OCI-LY7 (cell line): Measurements from ENCODE around the gene COX20. TPM values are rescaled to one million over a fixed set of nuclear protein-coding genes. Genes with fewer than 3 reads are reported as not detected.
A peak's percentile ranks its signal among the peaks of the same experiment; 100 is the strongest.

Experiments used
- BruUV-seq: library from RNA; stranded (reverse); fragments of 400-500 nt; replicated peaks from 2 replicates; lab custom pipeline; 2021; lab: Mats Ljungman, UMichigan
- CTCF ChIA-PET: fragments of 300-600 bp; sonication (Branson Sonifier 250); formaldehyde crosslinking; loops from one replicate; lab custom pipeline; 2022; ENCODE audit warnings: antibody characterized with exemption; ENCODE audit not compliant: unreplicated experiment; lab: Charles Lee
- POLR2A ChIA-PET: fragments of 300-600 bp; sonication (Branson Sonifier 250); formaldehyde crosslinking; loops from one replicate; lab custom pipeline; 2022; ENCODE audit warnings: antibody characterized with exemption; lab: Charles Lee
- DNase-seq: peaks from one replicate; pipeline ENCODE4 v3.0.0-alpha.2; 2015; ENCODE audit warnings: low spot score
- H2AFZ ChIP-seq: fragments of 200-600 bp; sonication (generic), shearing (Covaris generic); 2 replicates; pipeline ENCODE4 v1.6.1; 2014; ENCODE audit warnings: mild to moderate bottlenecking, antibody characterized with exemption, low read length, moderate library complexity
- H3K27ac ChIP-seq: fragments of 200-600 bp; sonication (generic); 2 replicates; pipeline ENCODE4 v1.5.1; 2014; ENCODE audit warnings: mixed run types, low read depth, mild to moderate bottlenecking, moderate library complexity, low read length, inconsistent platforms; ENCODE audit not compliant: poor library complexity, severe bottlenecking
- H3K36me3 ChIP-seq: fragments of 200-600 bp; sonication (generic); 2 replicates; pipeline ENCODE4 v1.6.1; 2014; ENCODE audit warnings: mild to moderate bottlenecking, antibody characterized with exemption, low read length, moderate library complexity, mixed read lengths; ENCODE audit not compliant: insufficient read depth
- H3K4me1 ChIP-seq: fragments of 200-600 bp; sonication (generic); 2 replicates; pipeline ENCODE4 v1.5.1; 2014; ENCODE audit warnings: mild to moderate bottlenecking, low read length; ENCODE audit not compliant: insufficient read depth, poor library complexity, severe bottlenecking
- H3K4me2 ChIP-seq: fragments of 200-600 bp; sonication (generic); 2 replicates; pipeline ENCODE4 v1.6.1; 2014; ENCODE audit warnings: mild to moderate bottlenecking, low read length
- H3K4me3 ChIP-seq: fragments of 200-600 bp; sonication (generic); 2 replicates; pipeline ENCODE4 v1.5.1; 2014; ENCODE audit warnings: mild to moderate bottlenecking, low read depth, low read length; ENCODE audit not compliant: poor library complexity, severe bottlenecking
- H3K79me2 ChIP-seq: fragments of 200-600 bp; sonication (generic); 2 replicates; pipeline ENCODE4 v1.6.1; 2016; ENCODE audit warnings: low read depth, mild to moderate bottlenecking, low read length, moderate library complexity, mixed read lengths; ENCODE audit not compliant: insufficient read depth
- H3K9me2 ChIP-seq: fragments of 200-600 bp; sonication (generic); 2 replicates; pipeline ENCODE4 v1.6.1; 2016; ENCODE audit warnings: mild to moderate bottlenecking, low read length, mixed read lengths; ENCODE audit not compliant: insufficient read depth
- H3K9me3 ChIP-seq: fragments of 200-600 bp; sonication (generic); 2 replicates; pipeline ENCODE4 v1.6.1; 2014; ENCODE audit warnings: mild to moderate bottlenecking, mixed run types, low read length, mixed read lengths
- H4K20me1 ChIP-seq: fragments of 200-600 bp; sonication (generic); 2 replicates; pipeline ENCODE4 v1.6.1; 2014; ENCODE audit warnings: mild to moderate bottlenecking, antibody characterized with exemption, low read length, moderate library complexity, mixed read lengths; ENCODE audit not compliant: insufficient read depth
- CTCF ChIP-seq: fragments of 200-600 bp; sonication (generic); conservative IDR thresholded peaks from 2 replicates; pipeline ENCODE4 v1.5.1; 2014; ENCODE audit warnings: mild to moderate bottlenecking, antibody characterized with exemption, low read length, moderate library complexity, mixed read lengths
- EZH2phosphoT487 ChIP-seq: fragments of 200-600 bp; sonication (generic); IDR thresholded peaks from 2 replicates; pipeline ENCODE4 v1.6.1; 2018; ENCODE audit warnings: low read depth, borderline replicate concordance, mild to moderate bottlenecking, mixed run types, antibody characterized with exemption, low read length, moderate library complexity, mixed read lengths
- intact Hi-C: fragments of 100-400 bp; cut with micrococcal nuclease; formaldehyde crosslinking; loops from one replicate; pipeline ENCODE4 v1.10.0; 2022; ENCODE audit not compliant: unreplicated experiment
- total RNA-seq, 2 experiments: library from RNA; depleted of rRNA in 1 of 2; stranded (reverse); fragments of >200 nt in 1 of 2; shearing (Covaris generic) in 1 of 2; gene quantifications; 2 replicates each; pipeline ENCODE4 v1.2.3, GENCODE V29; 2014 to 2022

Gene COX20
- total RNA-seq, 2 experiments from 2014 or later = 12.7 to 26.3 TPM

- H3K4me3 ChIP-seq = no peak overlapping the region
- no peak for TF ChIP-seq CTCF
- no peak for TF ChIP-seq EZH2phosphoT487
- H3K36me3 ChIP-seq = peaks cover 100% of the 10 kb centered on the region
- TSS peak; percentile 17 for BruUV-seq
- CTCF ChIA-PET = no interaction called here
- H3K9me2 ChIP-seq = no peaks in the 10 kb centered on the region
- H4K20me1 ChIP-seq = peaks cover 24% of the 10 kb centered on the region; the same call in 1 of the 2 replicates
- no peak for DNase-seq
- H3K79me2 ChIP-seq = peaks cover 77% of the 10 kb centered on the region
- intact Hi-C loops = no loop called here
- H3K27ac ChIP-seq = no peak overlapping the region
- H3K9me3 ChIP-seq = no peaks in the 10 kb centered on the region
- peaks cover 26% of the 10 kb centered on the region for H3K4me1 ChIP-seq
- POLR2A ChIA-PET = interaction anchor here (0.9 to 1.4 kb wide), 7 partner anchors 13 to 80 kb away, joined by 3 to 7 read pairs (median 3); partner anchors contain the start of gene HNRNPU
- H2AFZ ChIP-seq = no peak overlapping the region
- no peak overlapping the region for H3K4me2 ChIP-seq
These were observed 7.9 kb downstream of the COX20 start for GRCh38 chr1:244843148-244843978.

- Histone ChIP-seq H3K9me3 (no peaks in the 10 kb centered on the region), H3K9me2 (no peaks in the 10 kb centered on the region), H2AFZ (no peak overlapping the region), H3K36me3 (peaks cover 100% of the 10 kb centered on the region), H3K4me1 (peaks cover 15% of the 10 kb centered on the region), H4K20me1 (peaks cover 35% of the 10 kb centered on the region), H3K27ac (no peak overlapping the region), H3K79me2 (peaks cover 76% of the 10 kb centered on the region; the same call in 1 of the 2 replicates), H3K4me2 (no peak overlapping the region), H3K4me3 (no peak overlapping the region)
- TF ChIP-seq EZH2phosphoT487 (no peak), CTCF (no peak)
- DNase-seq = no peak
- ChIA-PET CTCF (no interaction called here), POLR2A (interaction anchor here (0.9 to 1.4 kb wide), 5 partner anchors 8 to 72 kb away, joined by 3 to 7 read pairs (median 4); no protein-coding TSS in a partner anchor)
- intact Hi-C loops = no loop called here
- no TSS peak for BruUV-seq
These were observed 9.0 kb downstream of the COX20 start for GRCh38 chr1:244844155-244845121.
